Gastrocnemius medialis (tissue), 4 donors: ENCODE data around the gene ARL8B. TPM values are rescaled to one million over a fixed set of nuclear protein-coding genes. Genes with fewer than 3 reads are reported as not detected.

Experiments used
- ATAC-seq, 2 donors: fragments of 150-250 bp; one replicate each; pipeline ENCODE4 v1.9.1; 2016
- DNase-seq, 2 donors: peaks; one replicate each; pipeline ENCODE4 v3.0.0-alpha.2; 2019
- H3K27ac ChIP-seq, 4 donors: fragments of 200-600 bp; sonication (generic); 1 replicate in 1 of 4; 2 replicates in 3 of 4; pipeline ENCODE4 v1.5.1; 2016 to 2018; ENCODE audit warnings: mild to moderate bottlenecking in 2 of 4, moderate library complexity in 1 of 4
- H3K27me3 ChIP-seq, 3 donors: fragments of 200-600 bp; sonication (generic) in 2 of 3; 1 replicate in 1 of 3; 2 replicates in 2 of 3; pipeline versions ENCODE4 v1.5.1 to v1.6.0; 2016 to 2019; ENCODE audit warnings: mild to moderate bottlenecking in 1 of 3, moderate library complexity in 1 of 3
- H3K36me3 ChIP-seq, 2 donors: fragments of 200-600 bp; sonication (generic) in 1 of 2; one replicate each; pipeline ENCODE4 v1.5.1; 2017 to 2018
- H3K4me1 ChIP-seq, 2 donors: fragments of 200-600 bp; sonication (generic) in 1 of 2; one replicate each; pipeline ENCODE4 v1.5.1; 2016 to 2017; ENCODE audit warnings: mild to moderate bottlenecking in 2 of 2
- H3K4me3 ChIP-seq, 4 donors: fragments of 200-600 bp; sonication (generic) in 3 of 4; 1 replicate in 1 of 4; 2 replicates in 3 of 4; pipeline ENCODE4 v1.5.1; 2016 to 2019; ENCODE audit warnings: mild to moderate bottlenecking in 2 of 4
- H3K9me3 ChIP-seq, 3 donors: fragments of 200-600 bp; sonication (generic) in 2 of 3; 1 replicate in 1 of 3; 2 replicates in 2 of 3; pipeline ENCODE4 v1.5.1; 2016 to 2019
- POLR2A ChIP-seq, 2 donors: fragments of 450-650 bp; IDR thresholded peaks; one replicate each; pipeline ENCODE4 v1.6.1; 2017; ENCODE audit warnings: antibody characterized with exemption in 2 of 2, mild to moderate bottlenecking in 2 of 2, moderate library complexity in 2 of 2
- in situ Hi-C, 4 donors: fragments of 200-750 bp; cut with MboI; loops; one replicate each; pipeline versions ENCODE4 v1.15.0 to v1.8.0; 2017; ENCODE audit warnings: low sequenced_read_pairs in 4 of 4
- intact Hi-C: fragments of 100-400 bp; cut with DNase I; formaldehyde crosslinking; loops from one replicate; pipeline ENCODE4 v1.15.1; 2023; ENCODE audit warnings: low total_unique reads
- total RNA-seq, 4 donors: library from RNA; depleted of rRNA; stranded (reverse); fragments of >200 nt; gene quantifications; one replicate each; pipeline versions ENCODE4 v1.1.0 to v1.2.3, GENCODE V29; 2016
- TF ChIP-seq, protein P1 (sequence below), 5 experiments: fragments of 450-650 bp in 3 of 5; fragments of 200-600 bp in 2 of 5; sonication (generic) in 2 of 5; IDR thresholded peaks in 4 of 5; conservative IDR thresholded peaks in 1 of 5; 1 replicate in 4 of 5; 2 replicates in 1 of 5; pipeline ENCODE4 v1.5.1; 2016 to 2019; ENCODE audit warnings: antibody characterized with exemption in 5 of 5, mild to moderate bottlenecking in 3 of 5, moderate library complexity in 3 of 5

ARL8B gene
- total RNA-seq, 4 donors from 2014 or later: 69.3 to 198 (median 95.0) TPM

DNA sequence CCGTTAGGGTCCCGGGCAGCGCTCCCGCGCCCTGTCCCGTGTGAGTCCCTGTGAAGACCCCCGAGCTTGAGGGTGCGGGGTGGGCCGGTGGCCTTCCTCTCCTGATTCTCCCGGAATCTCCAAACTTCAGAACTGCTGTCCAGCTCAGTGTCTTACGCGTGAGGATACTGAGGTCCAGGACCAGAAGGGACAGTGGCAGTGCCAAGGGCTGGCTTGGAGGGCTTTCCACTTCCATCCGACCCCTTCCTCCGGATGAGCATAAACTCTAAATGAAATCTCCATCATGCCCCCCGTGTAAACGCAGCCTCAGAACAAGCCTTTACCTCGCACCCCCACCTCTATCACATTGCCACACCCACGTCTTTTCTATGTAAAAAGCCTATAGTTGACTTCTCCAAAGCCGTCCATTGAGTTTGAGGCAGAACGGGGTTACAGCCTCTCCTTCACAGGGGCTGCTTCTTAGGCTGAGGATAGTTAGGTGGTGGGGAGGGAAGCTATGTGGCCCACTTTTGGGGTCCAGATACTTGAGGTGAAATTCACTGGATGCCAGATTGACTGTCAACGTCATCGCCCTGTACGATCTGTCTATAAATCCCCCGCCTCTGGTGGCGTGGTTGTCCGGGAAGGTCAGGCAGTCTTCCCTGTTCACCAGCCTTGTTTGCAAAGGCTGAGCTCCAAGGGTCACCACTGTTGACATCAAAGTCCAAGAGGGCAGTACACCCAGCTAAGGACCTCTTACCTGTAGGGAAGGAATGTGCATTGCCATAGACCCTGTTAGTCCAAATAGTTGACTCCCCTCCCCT, 66.5 kb downstream of the ARL8B start:
- H3K36me3 ChIP-seq: no peaks in the 10 kb centered on the region
- H3K27ac ChIP-seq: peak overlapping the region; percentile 93 to 97 (median 96)
- H3K27me3 ChIP-seq: no peaks in the 10 kb centered on the region
- ATAC-seq (peak; percentile 2 to 8), DNase-seq (no peak)
- intact Hi-C loops: no loop called here
- TF ChIP-seq POLR2A (IDR thresholded peaks at IDR 0.05): no peak
- TF ChIP-seq, protein P1, sequence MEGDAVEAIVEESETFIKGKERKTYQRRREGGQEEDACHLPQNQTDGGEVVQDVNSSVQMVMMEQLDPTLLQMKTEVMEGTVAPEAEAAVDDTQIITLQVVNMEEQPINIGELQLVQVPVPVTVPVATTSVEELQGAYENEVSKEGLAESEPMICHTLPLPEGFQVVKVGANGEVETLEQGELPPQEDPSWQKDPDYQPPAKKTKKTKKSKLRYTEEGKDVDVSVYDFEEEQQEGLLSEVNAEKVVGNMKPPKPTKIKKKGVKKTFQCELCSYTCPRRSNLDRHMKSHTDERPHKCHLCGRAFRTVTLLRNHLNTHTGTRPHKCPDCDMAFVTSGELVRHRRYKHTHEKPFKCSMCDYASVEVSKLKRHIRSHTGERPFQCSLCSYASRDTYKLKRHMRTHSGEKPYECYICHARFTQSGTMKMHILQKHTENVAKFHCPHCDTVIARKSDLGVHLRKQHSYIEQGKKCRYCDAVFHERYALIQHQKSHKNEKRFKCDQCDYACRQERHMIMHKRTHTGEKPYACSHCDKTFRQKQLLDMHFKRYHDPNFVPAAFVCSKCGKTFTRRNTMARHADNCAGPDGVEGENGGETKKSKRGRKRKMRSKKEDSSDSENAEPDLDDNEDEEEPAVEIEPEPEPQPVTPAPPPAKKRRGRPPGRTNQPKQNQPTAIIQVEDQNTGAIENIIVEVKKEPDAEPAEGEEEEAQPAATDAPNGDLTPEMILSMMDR (IDR thresholded peaks at IDR 0.05 in 4 of 5, conservative IDR thresholded peaks at IDR 0.05 in 1 of 5): no peak
- H3K4me1 ChIP-seq: peaks cover 23 to 48% of the 10 kb centered on the region in 2 donors
- in situ Hi-C loops: loop anchor here in 2 of 4 donors (10.0 to 25.0 kb wide), 2 partner anchors 54 to 201 kb away; partner anchors contain the start of gene BHLHE40 (in 1 of the 2)
- H3K4me3 ChIP-seq: peak overlapping the region; percentile 85 to 94 (median 90)
- no peaks in the 10 kb centered on the region for H3K9me3 ChIP-seq

GRCh38 chr3:5190147-5190791, 68.2 kb downstream of the ARL8B start:
- Histone ChIP-seq H3K27ac (peak overlapping the region in 3 of 4 donors; percentile 3 to 13 (median 9)), H3K27me3 (no peaks in the 10 kb centered on the region), H3K4me1 (peaks cover 39 to 58% of the 10 kb centered on the region in 2 donors), H3K36me3 (no peaks in the 10 kb centered on the region), H3K4me3 (no peak overlapping the region), H3K9me3 (no peaks in the 10 kb centered on the region)
- DNase-seq: no peak
- in situ Hi-C loops: loop anchor here in 2 of 4 donors (10.0 to 25.0 kb wide), 2 partner anchors 65 to 203 kb away; partner anchors contain the start of genes ARL8B (in 1 of the 2) and BHLHE40 (in 1 of the 2)
- no peak for TF ChIP-seq POLR2A (IDR thresholded peaks at IDR 0.05)
- TF ChIP-seq, protein P1 (IDR thresholded peaks at IDR 0.05 in 4 of 5, conservative IDR thresholded peaks at IDR 0.05 in 1 of 5): no peak
- ATAC-seq: no peak
- intact Hi-C loops: loop anchor here (5.0 to 10.0 kb wide), 5 partner anchors 138 to 695 kb away; partner anchors contain the start of genes BHLHE40 and ITPR1

DNA sequence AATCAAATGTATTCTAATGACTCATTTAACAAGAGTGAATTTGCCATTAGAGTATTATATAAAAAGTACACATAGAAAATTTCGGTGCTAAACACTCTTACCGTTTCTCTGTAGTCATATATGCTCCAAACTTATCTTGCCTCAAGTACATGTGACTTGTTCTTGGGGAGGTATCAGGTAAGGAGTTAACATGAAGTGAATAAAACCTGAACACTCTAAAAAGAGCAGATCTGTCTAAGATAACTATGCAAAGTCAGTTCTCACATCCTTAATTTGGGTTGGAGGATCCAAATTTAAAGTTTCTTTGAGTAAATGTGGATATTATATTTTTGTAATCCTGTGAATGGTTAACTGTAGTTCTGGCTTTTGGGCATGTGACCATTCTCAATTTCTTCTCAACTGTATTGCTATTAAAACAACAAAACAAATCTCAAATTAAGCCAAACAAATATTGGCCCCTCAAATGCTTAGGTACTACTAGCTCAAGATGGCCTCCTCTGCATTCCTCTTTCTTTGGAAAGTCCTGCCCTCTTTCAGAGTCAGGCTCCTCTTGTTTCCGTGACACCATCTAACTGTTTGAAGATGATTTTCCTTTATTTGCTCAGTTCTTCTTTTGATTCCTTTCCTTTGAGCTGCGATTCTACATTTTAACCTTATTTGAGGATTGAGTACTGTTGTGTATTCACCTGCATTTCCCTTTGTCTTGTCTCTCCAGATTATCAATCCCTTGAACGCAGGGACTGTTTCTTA, 69.6 kb downstream of the ARL8B start:
- in situ Hi-C loops: loop anchor here in 2 of 4 donors (10.0 to 25.0 kb wide), 2 partner anchors 67 to 204 kb away; partner anchors contain the start of genes ARL8B (in 1 of the 2) and BHLHE40 (in 1 of the 2)
- no peak overlapping the region for H3K4me3 ChIP-seq
- no peak for TF ChIP-seq POLR2A (IDR thresholded peaks at IDR 0.05)
- TF ChIP-seq, protein P1 (IDR thresholded peaks at IDR 0.05 in 4 of 5, conservative IDR thresholded peaks at IDR 0.05 in 1 of 5): no peak
- DNase-seq: no peak
- peak overlapping the region; percentile 79 to 88 (median 82) for H3K27ac ChIP-seq
- H3K36me3 ChIP-seq: no peaks in the 10 kb centered on the region
- intact Hi-C loops: loop anchor here (5.0 to 10.0 kb wide), 5 partner anchors 139 to 697 kb away; partner anchors contain the start of genes BHLHE40 and ITPR1
- no peaks in the 10 kb centered on the region for H3K9me3 ChIP-seq
- H3K27me3 ChIP-seq: no peaks in the 10 kb centered on the region
- H3K4me1 ChIP-seq: peaks cover 48 to 59% of the 10 kb centered on the region in 2 donors
- no peak for ATAC-seq
